ENCODE results near the gene CCDC102B. TPM values are rescaled to one million over a fixed set of nuclear protein-coding genes. Genes with fewer than 3 reads are reported as not detected.
"Not testable (repeated sequence)": the region's sequence is repeated elsewhere in the genome, so short reads cannot be mapped to it uniquely, and the experiment has no call there.

The CCDC102B gene
- polyA plus RNA-seq, 3 donors: 5.6 to 8.6 (median 7.7) TPM

DNA sequence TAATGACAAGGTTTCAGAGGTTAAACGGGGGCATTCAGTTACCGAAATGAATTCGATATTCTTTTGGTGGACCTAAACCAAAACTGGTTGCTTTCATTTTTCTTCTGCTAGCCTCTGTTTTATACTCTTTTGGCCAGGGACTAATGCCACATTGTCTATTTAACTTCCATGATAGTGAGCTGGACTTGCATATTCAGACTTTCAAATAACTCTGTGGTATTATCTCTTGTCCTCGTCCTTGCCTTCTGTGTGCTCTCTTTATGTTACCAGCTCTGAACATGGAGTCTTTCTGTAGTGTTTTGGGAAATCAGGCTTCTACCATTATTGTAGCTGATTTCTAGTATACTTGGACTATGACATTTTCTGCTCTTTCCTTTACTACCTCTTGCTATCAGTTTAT, 75.1 kb downstream of the CCDC102B start:
- DNase-seq (ENCODE audit: extremely low read depth in 1 of 11, low read depth in 9 of 11, low spot score in 4 of 11): no peak

- no peak for DNase-seq (ENCODE audit: extremely low read depth in 1 of 11, low read depth in 9 of 11, low spot score in 4 of 11)
Measured at GRCh38 chr18:68874361-68874760, 76.5 kb downstream of the CCDC102B start.

- not testable (repeated sequence) for DNase-seq (ENCODE audit: extremely low read depth in 1 of 11, low read depth in 9 of 11, low spot score in 4 of 11)
Measured at GRCh38 chr18:68879947-68880346, 82.1 kb downstream of the CCDC102B start.

DNA sequence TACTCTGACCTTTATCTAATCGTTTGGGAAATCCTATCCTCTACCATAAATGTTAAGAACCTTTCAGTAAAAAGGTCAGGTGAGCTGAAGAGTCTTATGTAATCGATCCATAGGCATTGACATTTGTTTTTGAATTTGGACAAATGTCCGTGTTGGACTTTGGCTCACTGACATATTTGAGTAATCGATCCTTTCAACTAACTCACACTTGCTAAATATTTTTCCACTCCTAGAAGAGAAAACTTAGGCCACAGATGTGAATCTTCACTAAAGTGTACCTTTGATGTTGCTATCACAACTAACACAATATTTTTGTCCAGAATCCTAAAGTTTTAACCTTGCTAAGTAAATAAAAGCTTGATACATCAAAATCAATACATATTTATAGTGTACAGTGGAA, 89.5 kb downstream of the CCDC102B start:
- no peak for DNase-seq (ENCODE audit: extremely low read depth in 1 of 11, low read depth in 9 of 11, low spot score in 4 of 11)

DNA sequence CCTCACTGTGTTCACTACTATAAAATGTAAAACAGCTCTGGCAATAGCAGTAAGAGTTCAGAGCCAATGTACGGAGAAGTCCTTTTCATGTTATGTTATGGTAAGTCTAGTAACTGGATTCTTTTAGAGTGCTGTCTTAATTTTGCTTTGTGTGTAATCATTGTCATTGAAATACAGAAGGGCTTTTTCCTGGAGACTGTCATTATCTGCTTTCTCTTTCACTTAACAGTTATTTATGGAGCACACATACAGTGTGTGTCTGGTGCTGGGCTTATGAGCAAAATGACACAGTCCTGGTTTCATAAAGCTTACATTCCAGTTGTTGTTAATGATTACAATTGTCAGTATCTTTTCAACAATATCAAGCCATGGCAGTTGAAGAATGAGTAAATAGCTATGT, 95.5 kb downstream of the CCDC102B start:
- DNase-seq (ENCODE audit: extremely low read depth in 1 of 11, low read depth in 9 of 11, low spot score in 4 of 11): no peak

- DNase-seq (ENCODE audit: extremely low read depth in 1 of 11, low read depth in 9 of 11, low spot score in 4 of 11): no peak
Measured at GRCh38 chr18:68897286-68897685, 99.4 kb downstream of the CCDC102B start.

DNA sequence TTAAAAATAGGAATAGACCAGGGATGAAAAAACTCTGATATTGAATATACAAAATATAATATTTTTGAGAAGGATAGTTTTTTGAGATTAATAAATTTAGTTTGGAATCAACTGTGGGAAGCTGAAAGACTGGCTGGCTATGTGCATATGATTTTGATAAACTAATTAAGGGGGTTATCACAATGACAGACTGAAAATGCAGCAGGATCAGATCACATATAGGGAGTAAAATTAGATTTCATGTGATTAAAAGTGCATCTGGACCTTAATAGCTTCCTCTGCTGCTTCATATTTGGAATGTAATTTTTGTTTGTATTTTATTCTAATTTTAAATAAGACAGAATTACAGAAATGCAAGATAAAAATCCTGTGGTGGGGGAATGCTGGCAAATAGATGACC, 111.7 kb downstream of the CCDC102B start:
- DNase-seq (ENCODE audit: extremely low read depth in 1 of 11, low read depth in 9 of 11, low spot score in 4 of 11): no peak

DNA sequence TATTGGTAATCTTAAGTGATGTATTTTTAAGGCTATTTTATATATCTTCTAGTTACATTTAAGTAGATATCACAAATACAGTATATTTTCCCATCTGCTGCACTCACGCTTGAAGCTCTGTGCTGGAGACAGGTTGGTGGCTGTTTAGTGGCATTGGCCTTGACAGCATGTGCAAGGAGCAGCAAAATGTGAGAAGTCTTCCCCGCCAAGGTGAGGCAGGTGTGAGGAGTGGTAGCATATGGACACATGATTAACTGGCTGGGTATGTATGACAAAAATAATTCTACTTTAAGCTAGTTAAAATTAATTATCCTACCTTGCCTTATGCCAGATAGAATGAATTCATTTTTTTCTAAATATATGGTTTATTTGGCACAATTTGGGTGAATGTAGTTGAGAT, 117.2 kb downstream of the CCDC102B start:
- DNase-seq (ENCODE audit: extremely low read depth in 1 of 11, low read depth in 9 of 11, low spot score in 4 of 11): no peak

GRCh38 chr18:68916734-68917133, 118.9 kb downstream of the CCDC102B start:
- no peak for DNase-seq (ENCODE audit: extremely low read depth in 1 of 11, low read depth in 9 of 11, low spot score in 4 of 11)

DNA sequence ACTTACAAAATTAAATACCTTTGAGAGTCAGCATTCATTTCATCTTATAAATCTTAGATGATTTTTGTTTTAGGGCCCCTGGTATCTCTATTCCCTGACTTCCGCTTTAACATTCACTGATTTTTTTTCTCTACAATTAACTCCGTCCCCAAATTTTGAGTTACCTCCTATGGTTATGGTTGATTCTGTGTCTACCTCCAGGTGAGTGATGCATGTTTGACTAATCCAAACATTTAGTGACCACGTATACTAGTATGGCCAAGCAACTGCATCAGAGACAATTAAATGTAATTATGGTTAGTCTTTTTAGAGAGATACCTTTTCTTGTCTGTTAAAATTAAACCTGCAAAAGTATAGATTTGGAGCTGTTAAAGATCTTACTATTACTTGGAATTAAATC, 120.3 kb downstream of the CCDC102B start:
- DNase-seq (ENCODE audit: extremely low read depth in 1 of 11, low read depth in 9 of 11, low spot score in 4 of 11): no peak

GRCh38 chr18:68919900-68920299, 122.0 kb downstream of the CCDC102B start:
- no peak for DNase-seq (ENCODE audit: extremely low read depth in 1 of 11, low read depth in 9 of 11, low spot score in 4 of 11)

- no peak for DNase-seq (ENCODE audit: extremely low read depth in 1 of 11, low read depth in 9 of 11, low spot score in 4 of 11)
Measured at GRCh38 chr18:68922392-68922791, 124.5 kb downstream of the CCDC102B start.

GRCh38 chr18:68925268-68925667, 127.4 kb downstream of the CCDC102B start:
- no peak for DNase-seq (ENCODE audit: extremely low read depth in 1 of 11, low read depth in 9 of 11, low spot score in 4 of 11)

GRCh38 chr18:68928762-68929675, 131.1 kb downstream of the CCDC102B start:
- DNase-seq (ENCODE audit: extremely low read depth in 1 of 11, low read depth in 9 of 11, low spot score in 4 of 11): no peak

GRCh38 chr18:68935686-68936085, 137.8 kb downstream of the CCDC102B start:
- DNase-seq (ENCODE audit: extremely low read depth in 1 of 11, low read depth in 9 of 11, low spot score in 4 of 11): no peak

DNA sequence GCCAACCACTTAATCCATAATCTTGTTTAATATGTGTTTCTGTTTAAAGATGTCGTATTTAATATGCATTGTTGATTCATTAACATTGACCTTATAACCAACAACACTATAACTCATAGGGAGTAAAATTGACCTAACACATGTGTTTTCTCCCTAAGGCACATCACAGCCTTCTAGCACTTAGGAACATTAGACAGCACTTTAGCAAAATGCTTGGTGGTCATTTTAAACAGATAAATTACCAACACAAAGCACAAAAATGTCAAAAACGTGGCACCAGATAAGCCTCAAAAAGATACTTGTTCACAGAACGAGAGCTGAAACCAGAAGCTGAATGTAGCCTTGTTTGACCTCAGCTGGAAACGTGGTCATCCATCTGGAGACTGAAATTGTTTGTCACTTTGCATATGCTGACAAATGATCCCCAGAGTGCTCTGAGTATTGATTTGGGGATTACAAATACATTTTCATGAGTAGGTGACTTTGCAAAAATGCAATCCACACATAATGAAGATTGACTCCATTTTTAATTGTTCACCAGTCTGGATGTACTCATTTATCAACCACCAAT, 139.2 kb downstream of the CCDC102B start:
- DNase-seq (ENCODE audit: extremely low read depth in 1 of 11, low read depth in 9 of 11, low spot score in 4 of 11): no peak

DNA sequence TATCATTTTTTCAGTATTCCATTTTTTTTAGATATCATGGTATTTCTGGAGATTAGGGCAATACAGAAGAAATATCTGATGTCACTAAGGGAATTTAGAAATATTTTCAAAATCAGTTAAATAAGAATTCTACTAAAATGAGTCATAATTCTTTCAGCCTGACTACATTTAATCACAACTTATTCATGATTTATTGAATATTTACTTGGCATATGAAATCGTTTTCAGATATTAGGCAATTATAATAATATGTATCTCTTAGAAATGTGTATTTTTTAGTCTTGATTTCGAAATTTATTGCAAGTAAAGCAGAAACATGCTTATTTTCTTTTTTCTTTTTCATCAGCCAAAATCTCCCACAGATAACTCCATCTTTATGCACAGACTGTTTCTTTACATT, 142.2 kb downstream of the CCDC102B start:
- no peak for DNase-seq (ENCODE audit: extremely low read depth in 1 of 11, low read depth in 9 of 11, low spot score in 4 of 11)

DNA sequence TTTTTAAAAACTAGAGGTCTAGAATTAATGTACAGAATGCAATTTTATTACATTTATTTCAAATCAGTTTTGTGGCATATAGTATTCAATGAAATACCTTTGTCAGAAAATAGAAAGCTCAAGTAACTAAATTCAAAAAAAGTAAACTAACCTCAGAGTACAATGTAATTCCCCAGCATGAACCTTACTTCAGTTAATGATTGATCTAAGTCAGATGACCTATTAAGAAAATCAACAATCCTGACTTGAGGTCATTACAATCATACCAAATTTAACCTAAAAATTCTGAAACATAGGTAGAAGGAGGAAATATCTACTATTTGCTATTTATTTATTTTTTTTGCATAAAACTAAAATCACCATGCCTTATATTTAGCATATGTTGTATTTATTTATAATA, 142.9 kb downstream of the CCDC102B start:
- DNase-seq (ENCODE audit: extremely low read depth in 1 of 11, low read depth in 9 of 11, low spot score in 4 of 11): peak in 1 of 11 donors; percentile 18

DNA sequence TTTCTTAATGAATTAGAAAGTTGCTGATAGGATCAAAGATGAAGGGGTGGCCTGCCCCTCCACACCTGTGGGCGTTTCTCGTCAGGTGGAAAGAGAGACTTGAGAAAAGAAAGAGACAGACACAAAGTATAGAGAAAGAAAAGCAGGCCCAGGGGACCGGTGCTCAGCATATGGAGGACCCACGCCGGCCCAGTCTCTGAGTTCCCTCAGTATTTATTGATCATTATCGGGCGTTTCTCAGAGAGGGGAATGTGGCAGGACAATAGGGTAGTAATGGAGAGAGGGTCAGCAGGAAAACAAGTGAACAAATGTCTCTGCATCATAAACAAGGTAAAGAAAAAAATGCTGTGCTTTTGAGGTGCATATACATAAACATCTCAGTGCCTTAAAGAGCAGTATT, 144.3 kb downstream of the CCDC102B start:
- DNase-seq (ENCODE audit: extremely low read depth in 1 of 11, low read depth in 9 of 11, low spot score in 4 of 11): no peak

DNA sequence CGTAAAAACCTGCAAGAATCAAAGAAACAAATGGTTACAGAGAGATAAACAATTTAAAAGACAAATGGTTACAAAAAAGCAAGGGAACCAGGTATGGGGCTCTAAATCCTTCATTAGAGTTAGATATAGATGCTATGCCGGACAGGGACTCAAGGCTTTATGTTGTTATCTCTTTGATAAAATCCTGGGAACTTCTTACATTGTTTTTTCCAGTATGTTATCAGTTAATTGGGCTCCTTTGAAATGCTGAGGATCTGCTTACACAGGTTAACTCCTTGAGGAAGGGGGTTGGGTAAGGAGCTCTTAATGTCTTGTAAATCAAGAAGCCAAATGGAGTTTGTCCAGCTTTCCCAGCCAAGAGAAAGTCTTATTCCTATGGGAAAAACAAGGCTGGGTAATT, 146.0 kb downstream of the CCDC102B start:
- DNase-seq (ENCODE audit: extremely low read depth in 1 of 11, low read depth in 9 of 11, low spot score in 4 of 11): peak in 1 of 11 donors; percentile 12

DNA sequence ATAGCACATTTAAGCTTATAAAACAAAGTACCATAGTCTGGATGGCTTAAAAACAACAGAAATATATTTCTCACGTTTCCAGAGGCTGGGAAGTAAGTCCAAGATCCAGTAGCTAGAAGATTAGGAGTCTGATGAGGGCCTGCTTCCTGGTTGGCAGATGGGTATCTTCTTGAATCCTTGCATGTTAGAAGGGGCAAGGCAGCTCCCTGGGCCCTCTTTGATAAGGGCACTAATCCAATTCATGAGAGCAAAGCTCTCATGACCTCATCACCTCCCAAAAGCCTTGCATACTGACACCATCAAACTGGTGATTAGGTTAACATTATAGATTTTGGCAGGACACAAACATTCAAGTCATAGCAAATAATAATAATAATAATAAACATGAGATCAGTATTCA, 146.4 kb downstream of the CCDC102B start:
- DNase-seq (ENCODE audit: extremely low read depth in 1 of 11, low read depth in 9 of 11, low spot score in 4 of 11): no peak
